HG03342 (cell line): ENCODE data around the gene CDH16.
A peak's percentile ranks its signal among the peaks of the same experiment; 100 is the strongest.
"Not testable (repeated sequence)": the region's sequence is repeated elsewhere in the genome, so short reads cannot be mapped to it uniquely, and the experiment has no call there.

Experiments
- ATAC-seq: cut with Tn5 transposase; IDR thresholded peaks from one replicate; pipeline ENCODE4 v1.9.1; 2021; ENCODE audit warnings: mild to moderate bottlenecking, moderate library complexity; ENCODE audit not compliant: unreplicated experiment

Gene CDH16

GRCh38 chr16:66947302-66948065 is 28.8 kb upstream of the CDH16 start:
- ATAC-seq: peak; percentile 75

- ATAC-seq: no peak
Measured at GRCh38 chr16:66946974-66947301, 28.3 kb upstream of the CDH16 start.

DNA sequence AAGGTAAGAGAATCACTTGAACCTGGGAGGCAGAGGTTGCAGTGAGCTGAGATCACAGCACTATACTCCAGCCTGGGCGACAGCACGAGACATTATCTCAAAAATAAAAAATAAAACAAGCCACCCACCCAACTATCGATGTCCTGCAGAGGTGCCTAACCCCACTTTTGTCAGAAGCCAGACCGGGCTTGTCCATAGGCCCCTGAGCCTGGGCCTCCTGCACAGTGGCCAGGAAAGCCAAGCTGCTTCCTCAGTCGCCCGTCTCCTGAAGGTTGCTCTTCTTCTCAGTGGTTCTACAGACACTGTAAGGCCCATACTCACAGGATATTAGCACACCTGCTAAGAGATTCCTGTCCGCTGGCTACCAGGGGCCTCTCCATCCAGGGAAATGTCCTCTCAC is 27.9 kb upstream of the CDH16 start:
- ATAC-seq: no peak

- no peak for ATAC-seq
Measured at GRCh38 chr16:66945939-66946338, 27.3 kb upstream of the CDH16 start.

- not testable (repeated sequence) for ATAC-seq
Measured at GRCh38 chr16:66944971-66945370, 26.3 kb upstream of the CDH16 start.

GRCh38 chr16:66944054-66944441 is 25.4 kb upstream of the CDH16 start:
- ATAC-seq: no peak

DNA sequence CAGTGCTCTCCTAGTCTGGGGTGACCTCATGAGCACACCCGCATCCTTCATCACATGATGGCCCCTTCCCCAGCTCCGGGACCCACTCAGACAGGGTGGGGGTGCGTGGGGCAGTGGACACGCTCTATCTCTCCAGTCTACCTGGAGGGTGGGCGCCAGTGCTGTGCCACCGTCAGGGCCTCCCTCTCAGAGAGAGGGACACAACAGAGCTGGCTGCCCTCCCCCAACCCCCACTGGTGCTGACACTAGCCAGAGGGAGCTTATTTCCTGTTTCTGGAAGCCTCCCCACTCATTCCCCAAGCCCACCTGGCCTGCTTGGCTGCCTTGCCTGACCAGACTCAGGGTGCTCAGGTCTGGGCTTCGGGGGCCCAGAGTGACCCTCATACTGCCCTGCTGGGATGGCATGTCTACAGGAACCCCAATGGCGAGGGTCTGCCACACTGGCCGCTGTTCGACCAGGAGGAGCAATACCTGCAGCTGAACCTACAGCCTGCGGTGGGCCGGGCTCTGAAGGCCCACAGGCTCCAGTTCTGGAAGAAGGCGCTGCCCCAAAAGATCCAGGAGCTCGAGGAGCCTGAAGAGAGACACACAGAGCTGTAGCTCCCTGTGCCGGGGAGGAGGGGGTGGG is 24.9 kb upstream of the CDH16 start:
- ATAC-seq: no peak

DNA sequence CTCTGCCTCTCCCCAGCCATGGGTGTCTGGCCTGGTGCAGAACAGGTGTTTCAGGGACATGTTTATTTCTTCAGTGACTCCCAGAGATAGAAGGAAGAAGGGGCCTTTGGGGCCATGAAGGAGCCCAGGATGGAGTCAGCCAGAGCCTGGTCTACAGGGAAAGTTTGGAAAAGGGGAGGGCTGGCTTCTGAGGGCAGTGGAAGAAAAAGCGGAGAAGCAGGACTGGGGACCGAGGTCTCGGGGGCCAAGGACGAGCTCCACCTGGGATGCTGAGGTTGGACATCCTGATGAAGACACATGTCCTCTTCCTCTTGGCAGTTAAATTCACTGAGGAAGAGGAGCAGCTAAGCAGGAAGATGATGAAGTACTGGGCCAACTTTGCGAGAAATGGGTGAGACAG is 24.3 kb upstream of the CDH16 start:
- no peak for ATAC-seq

- ATAC-seq: no peak
Measured at GRCh38 chr16:66940236-66940635, 21.6 kb upstream of the CDH16 start.

DNA sequence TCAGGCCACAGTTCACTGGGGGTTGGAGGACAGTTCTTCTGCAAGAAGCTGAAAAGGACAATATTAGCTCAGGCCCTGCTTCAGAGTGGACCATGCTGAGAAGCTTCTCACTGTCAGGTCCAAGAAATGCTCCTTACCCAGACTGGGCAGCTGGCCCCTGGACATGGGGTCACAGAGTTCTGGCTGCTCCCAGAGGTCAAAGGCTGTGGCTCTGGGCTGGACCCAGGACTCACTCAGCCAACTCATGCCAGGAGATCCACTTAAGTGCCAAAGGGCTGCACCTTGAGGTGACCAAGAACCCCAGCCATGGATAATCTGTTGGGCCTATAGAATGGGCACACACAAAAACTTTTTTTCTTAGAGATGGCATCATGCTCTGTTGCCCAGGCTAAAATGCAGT is 20.7 kb upstream of the CDH16 start:
- no peak for ATAC-seq

DNA sequence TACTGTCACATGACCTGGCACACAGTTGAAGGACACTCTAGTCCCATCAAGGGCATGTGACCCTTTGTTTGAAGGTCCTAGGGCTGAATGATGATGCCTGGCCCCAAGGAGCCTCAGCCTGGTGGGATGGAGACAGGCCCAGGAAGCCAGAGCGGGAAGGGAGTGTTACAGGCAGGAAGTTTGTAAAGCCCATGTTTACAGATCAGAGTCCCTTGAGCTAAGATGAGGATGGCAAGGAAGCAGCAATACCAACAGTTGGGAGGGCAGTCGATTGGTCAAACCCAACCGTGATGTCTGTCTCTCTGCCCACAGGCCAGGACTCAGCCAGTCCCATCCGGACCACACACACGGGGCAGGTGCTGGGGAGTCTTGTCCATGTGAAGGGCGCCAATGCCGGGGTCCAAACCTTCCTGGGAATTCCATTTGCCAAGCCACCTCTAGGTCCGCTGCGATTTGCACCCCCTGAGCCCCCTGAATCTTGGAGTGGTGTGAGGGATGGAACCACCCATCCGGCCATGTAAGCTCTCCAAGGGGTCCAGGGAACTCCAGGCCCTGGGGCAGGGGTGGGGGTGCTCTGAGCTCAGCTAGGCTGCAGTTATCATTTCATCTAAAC is 19.1 kb upstream of the CDH16 start:
- no peak for ATAC-seq

DNA sequence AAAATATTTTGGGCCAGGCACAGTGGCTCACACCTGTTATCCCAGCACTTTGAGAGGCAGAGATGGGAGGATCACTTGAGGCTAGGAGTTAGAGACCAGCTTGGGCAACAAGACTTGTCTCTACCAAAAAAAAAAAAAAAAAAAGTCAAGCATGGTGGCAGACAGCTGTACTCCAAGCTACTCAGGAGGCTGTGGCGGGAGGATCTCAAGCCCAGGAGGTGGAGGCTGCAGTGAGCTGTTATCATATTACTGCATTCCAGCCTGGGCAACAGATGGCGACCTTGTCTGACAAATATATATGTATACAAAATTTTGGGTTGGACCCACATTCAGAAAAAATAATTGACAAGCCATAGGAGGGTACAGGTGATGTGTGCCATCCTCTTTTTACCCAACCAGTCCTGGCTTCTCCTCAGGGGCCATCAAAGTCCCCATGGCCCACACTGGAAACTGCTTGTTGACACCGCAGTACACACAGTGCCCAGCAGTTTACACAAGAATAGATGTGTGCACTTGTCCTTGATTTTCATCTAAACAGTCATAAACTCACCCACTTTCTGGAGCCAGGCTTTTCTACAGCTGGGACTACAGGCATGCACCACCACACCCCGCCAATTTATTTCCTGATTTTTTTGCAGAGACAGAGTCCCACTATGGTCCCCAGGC is 18.3 kb upstream of the CDH16 start:
- no peak for ATAC-seq

GRCh38 chr16:66936462-66936861 is 17.8 kb upstream of the CDH16 start:
- no peak for ATAC-seq

DNA sequence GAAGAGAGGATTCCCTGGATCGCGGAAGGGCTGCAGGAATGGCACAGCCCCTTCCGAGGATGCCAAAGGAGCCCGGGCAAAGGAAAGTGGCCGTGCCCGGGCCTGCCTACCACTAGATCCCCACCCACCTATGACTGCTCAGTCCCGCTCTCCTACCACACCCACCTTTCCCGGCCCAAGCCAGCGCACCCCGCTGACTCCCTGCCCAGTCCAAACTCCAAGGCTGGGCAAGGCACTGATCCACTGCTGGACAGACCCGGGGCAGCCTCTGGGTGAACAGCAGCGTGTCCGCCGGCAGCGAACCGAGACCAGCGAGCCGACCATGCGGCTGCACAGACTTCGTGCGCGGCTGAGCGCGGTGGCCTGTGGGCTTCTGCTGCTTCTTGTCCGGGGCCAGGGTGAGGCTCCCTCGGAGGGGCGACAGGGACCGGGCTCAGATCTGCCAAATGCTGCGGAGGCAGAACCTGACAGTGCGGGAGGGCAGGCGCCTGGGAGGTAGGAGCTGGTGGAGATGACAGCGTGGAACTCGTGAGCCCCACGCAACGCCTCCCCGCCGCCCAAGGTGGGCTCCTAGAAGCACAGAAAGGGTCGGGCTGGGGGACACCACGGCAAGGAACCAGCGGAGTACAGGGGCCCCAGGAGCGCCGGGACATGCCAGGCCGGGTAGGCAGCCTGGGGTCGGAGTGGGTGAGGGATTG is 16.8 kb upstream of the CDH16 start, which contains the start of gene CES2:
CES2 (plus strand) TSS at position 203 of the 698 bp plus-strand sequence; CDS start at position 323, 120 bp downstream.
- ATAC-seq: no peak

- peak; percentile 12 for ATAC-seq
Measured at GRCh38 chr16:66934839-66935313, 16.2 kb upstream of the CDH16 start.

GRCh38 chr16:66934138-66934838 is 15.6 kb upstream of the CDH16 start, which contains the start of gene CIAO2B:
TSS of gene CIAO2B (minus strand) at chr16:66934402. CDS start at chr16:66934364, 38 bp downstream.
- ATAC-seq: peak; percentile 71

- no peak for ATAC-seq
Measured at GRCh38 chr16:66933776-66934137, 15.1 kb upstream of the CDH16 start.

GRCh38 chr16:66932076-66932475 is 13.4 kb upstream of the CDH16 start:
- no peak for ATAC-seq

DNA sequence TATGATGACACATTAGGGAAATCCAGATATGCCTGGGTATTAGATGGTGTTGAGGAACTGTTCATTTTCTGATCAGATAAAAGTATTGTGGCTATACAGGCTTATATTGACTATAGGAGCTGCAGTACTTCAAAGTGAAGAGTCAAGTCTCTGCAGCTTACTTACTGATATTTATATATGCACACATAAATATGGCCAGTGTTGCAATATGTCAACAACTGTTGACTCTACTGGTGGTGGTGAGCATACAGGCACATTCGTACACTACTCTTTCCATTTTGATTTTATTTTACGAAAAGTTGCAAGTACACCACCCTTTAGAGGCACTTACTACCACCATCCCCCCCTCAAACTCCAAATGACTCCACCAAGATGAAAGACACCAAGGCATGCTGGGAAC is 13.0 kb upstream of the CDH16 start:
- no peak for ATAC-seq

- ATAC-seq: no peak
Measured at GRCh38 chr16:66930189-66930588, 11.5 kb upstream of the CDH16 start.
